HEK293 (cell line): ENCODE measurements around the gene SERTAD3.

ENCODE experiments used
- ATF2 ChIP-seq: fragments of 450-650 bp; formaldehyde crosslinking; IDR thresholded peaks from 2 replicates; pipeline ENCODE4 v1.5.1; 2016; ENCODE audit warnings: missing biosample characterization, missing genetic modification characterization, low read depth
- GLI2 ChIP-seq: fragments of 450-650 bp; formaldehyde crosslinking; IDR thresholded peaks from 2 replicates; pipeline ENCODE4; 2017; ENCODE audit warnings: missing biosample characterization, missing genetic modification characterization, low read depth, borderline replicate concordance
- KLF10 ChIP-seq: fragments of 450-650 bp; IDR thresholded peaks from 2 replicates; pipeline ENCODE4 v1.5.1; 2018; ENCODE audit warnings: missing biosample characterization, mild to moderate bottlenecking, missing genetic modification characterization
- MZF1 ChIP-seq: fragments of 450-650 bp; formaldehyde crosslinking; IDR thresholded peaks from 2 replicates; pipeline ENCODE4 v1.5.1; 2017; ENCODE audit warnings: missing biosample characterization, missing genetic modification characterization, borderline replicate concordance
- TSHZ1 ChIP-seq: fragments of 450-650 bp; formaldehyde crosslinking; IDR thresholded peaks from 2 replicates; pipeline ENCODE4 v1.5.1; 2016; ENCODE audit warnings: missing biosample characterization, missing genetic modification characterization, borderline replicate concordance
- ZBTB17 ChIP-seq: fragments of 450-650 bp; formaldehyde crosslinking; IDR thresholded peaks from 2 replicates; pipeline ENCODE4 v1.5.1; 2016; ENCODE audit warnings: missing biosample characterization, missing genetic modification characterization
- ZBTB20 ChIP-seq: fragments of 450-650 bp; formaldehyde crosslinking; IDR thresholded peaks from 2 replicates; pipeline ENCODE4 v1.5.1; 2016; ENCODE audit warnings: missing biosample characterization, missing genetic modification characterization
- ZBTB21 ChIP-seq: fragments of 450-650 bp; formaldehyde crosslinking; IDR thresholded peaks from 2 replicates; pipeline ENCODE4 v1.5.1; 2017; ENCODE audit warnings: missing biosample characterization, missing genetic modification characterization
- ZBTB49 ChIP-seq: fragments of 450-650 bp; formaldehyde crosslinking; IDR thresholded peaks from 2 replicates; pipeline ENCODE4 v1.5.1; 2016; ENCODE audit warnings: missing biosample characterization, missing genetic modification characterization, low read depth
- ZBTB7A ChIP-seq: fragments of 450-650 bp; formaldehyde crosslinking; IDR thresholded peaks from 2 replicates; pipeline ENCODE4 v1.5.1; 2016; ENCODE audit warnings: low read depth, missing biosample characterization, missing genetic modification characterization
- ZNF114 ChIP-seq: fragments of 450-650 bp; formaldehyde crosslinking; IDR thresholded peaks from 2 replicates; pipeline ENCODE4 v1.5.0; 2017; ENCODE audit warnings: missing biosample characterization, missing genetic modification characterization
- ZNF16 ChIP-seq: fragments of 450-650 bp; formaldehyde crosslinking; IDR thresholded peaks from 2 replicates; pipeline ENCODE4 v1.5.1; 2016; ENCODE audit warnings: low read depth, missing biosample characterization, missing genetic modification characterization
- ZNF175 ChIP-seq: fragments of 450-650 bp; formaldehyde crosslinking; IDR thresholded peaks from 2 replicates; pipeline ENCODE4 v1.5.1; 2016; ENCODE audit warnings: missing biosample characterization, missing genetic modification characterization
- ZNF184 ChIP-seq: fragments of 450-650 bp; IDR thresholded peaks from 2 replicates; pipeline ENCODE4 v1.5.1; 2018; ENCODE audit warnings: missing biosample characterization, mild to moderate bottlenecking, missing genetic modification characterization
- ZNF211 ChIP-seq: fragments of 450-650 bp; formaldehyde crosslinking; IDR thresholded peaks from 2 replicates; pipeline ENCODE4 v1.5.1; 2016; ENCODE audit warnings: low read depth, missing biosample characterization, missing genetic modification characterization
- ZNF214 ChIP-seq: fragments of 450-650 bp; formaldehyde crosslinking; IDR thresholded peaks from 2 replicates; pipeline ENCODE4 v1.5.1; 2017; ENCODE audit warnings: missing biosample characterization, mild to moderate bottlenecking, missing genetic modification characterization, borderline replicate concordance
- ZNF221 ChIP-seq: fragments of 450-650 bp; formaldehyde crosslinking; IDR thresholded peaks from 2 replicates; pipeline ENCODE4 v1.5.1; 2017; ENCODE audit warnings: missing biosample characterization, missing genetic modification characterization, borderline replicate concordance
- ZNF24 ChIP-seq: fragments of 450-650 bp; formaldehyde crosslinking; IDR thresholded peaks from 2 replicates; pipeline ENCODE4 v1.5.1; 2016; ENCODE audit warnings: missing biosample characterization, missing genetic modification characterization
- ZNF274 ChIP-seq, 2 experiments: fragments of 200-500 bp in 1 of 2; fragments of 450-650 bp in 1 of 2; sonication (Bioruptor generic) in 1 of 2; formaldehyde crosslinking in 1 of 2; IDR thresholded peaks; 2 replicates each; pipeline versions ENCODE4 v1.5.1 to v1.6.1; 2014 to 2016; ENCODE audit warnings: borderline replicate concordance in 1 of 2, inconsistent platforms in 1 of 2, low read length in 1 of 2, missing biosample characterization in 1 of 2, missing genetic modification characterization in 1 of 2
- ZNF292 ChIP-seq: fragments of 450-650 bp; formaldehyde crosslinking; IDR thresholded peaks from 2 replicates; pipeline ENCODE4 v1.5.1; 2016; ENCODE audit warnings: low read depth, missing biosample characterization, missing genetic modification characterization, borderline replicate concordance
- ZNF302 ChIP-seq: fragments of 450-650 bp; formaldehyde crosslinking; IDR thresholded peaks from 2 replicates; pipeline ENCODE4 v1.5.1; 2016; ENCODE audit warnings: missing biosample characterization, missing genetic modification characterization, low read depth
- ZNF311 ChIP-seq: fragments of 450-650 bp; formaldehyde crosslinking; IDR thresholded peaks from 2 replicates; pipeline ENCODE4 v1.5.1; 2017; ENCODE audit warnings: missing biosample characterization, missing genetic modification characterization, borderline replicate concordance
- ZNF350 ChIP-seq: fragments of 450-650 bp; formaldehyde crosslinking; IDR thresholded peaks from 2 replicates; pipeline ENCODE4 v1.5.0; 2017; ENCODE audit warnings: missing biosample characterization, mild to moderate bottlenecking, missing genetic modification characterization
- ZNF354C ChIP-seq: fragments of 450-650 bp; formaldehyde crosslinking; IDR thresholded peaks from 2 replicates; pipeline ENCODE4 v1.5.1; 2016; ENCODE audit warnings: missing biosample characterization, missing genetic modification characterization, low read depth, borderline replicate concordance
- ZNF394 ChIP-seq: fragments of 450-650 bp; formaldehyde crosslinking; IDR thresholded peaks from 2 replicates; pipeline ENCODE4 v1.5.1; 2016; ENCODE audit warnings: missing biosample characterization, missing genetic modification characterization, mild to moderate bottlenecking, moderate library complexity, borderline replicate concordance
- ZNF521 ChIP-seq: fragments of 450-650 bp; formaldehyde crosslinking; IDR thresholded peaks from 2 replicates; pipeline ENCODE4 v1.5.1; 2017; ENCODE audit warnings: missing biosample characterization, mild to moderate bottlenecking, missing genetic modification characterization
- ZNF530 ChIP-seq: fragments of 450-650 bp; formaldehyde crosslinking; IDR thresholded peaks from 2 replicates; pipeline ENCODE4 v1.5.1; 2016; ENCODE audit warnings: low read depth, missing biosample characterization, missing genetic modification characterization
- ZNF560 ChIP-seq: fragments of 450-650 bp; formaldehyde crosslinking; IDR thresholded peaks from 2 replicates; pipeline ENCODE4 v1.5.1; 2017; ENCODE audit warnings: missing biosample characterization, missing genetic modification characterization, borderline replicate concordance
- ZNF624 ChIP-seq: fragments of 450-650 bp; formaldehyde crosslinking; IDR thresholded peaks from 2 replicates; pipeline ENCODE4 v1.5.1; 2017; ENCODE audit warnings: missing biosample characterization, missing genetic modification characterization
- ZNF639 ChIP-seq: fragments of 450-650 bp; formaldehyde crosslinking; IDR thresholded peaks from 2 replicates; pipeline ENCODE4 v1.5.1; 2016; ENCODE audit warnings: missing biosample characterization, missing genetic modification characterization
- ZNF777 ChIP-seq: fragments of 450-650 bp; formaldehyde crosslinking; IDR thresholded peaks from 2 replicates; pipeline ENCODE4 v1.5.1; 2017; ENCODE audit warnings: missing biosample characterization, missing genetic modification characterization, borderline replicate concordance

Gene SERTAD3

GRCh38 chr19:40433391-40434216 is 10.5 kb downstream of the SERTAD3 start (continued):
- TF ChIP-seq ZNF114 = no peak
- TF ChIP-seq ZNF521 (tag by site-specific recombination) = no peak
- no peak for TF ChIP-seq ATF2 (tag by site-specific recombination)
- no peak for TF ChIP-seq ZNF777
- no peak for TF ChIP-seq ZNF16 (tag by site-specific recombination)
- no peak for TF ChIP-seq ZNF302
- no peak for TF ChIP-seq ZNF560 (tag by site-specific recombination)
- TF ChIP-seq ZNF311 = no peak
- no peak for TF ChIP-seq ZNF175
- no peak for TF ChIP-seq ZNF274 (IDR thresholded peaks at IDR 0.05; ENCODE audit: low read length)
- TF ChIP-seq ZNF274 (tag by site-specific recombination; IDR thresholded peaks at IDR 0.05; ENCODE audit: borderline replicate concordance) = no peak
- TF ChIP-seq ZBTB49 (tag by site-specific recombination) = no peak
- no peak; the same call in 1 of the 2 replicates for TF ChIP-seq TSHZ1 (tag by site-specific recombination)
- no peak for TF ChIP-seq ZNF214 (tag by site-specific recombination)
- peak; percentile 93 for TF ChIP-seq ZBTB20 (tag by site-specific recombination)
- 0 out of 2 replicates have a peak, but pooled peaks have one; percentile 42 for TF ChIP-seq ZNF24 (tag by site-specific recombination)
- no peak; the same call in 1 of the 2 replicates for TF ChIP-seq ZBTB21 (tag by site-specific recombination)
- TF ChIP-seq MZF1 (tag by site-specific recombination) = no peak
- no peak for TF ChIP-seq ZNF292 (tag by site-specific recombination)
- no peak for TF ChIP-seq GLI2 (tag by site-specific recombination)
- TF ChIP-seq ZBTB17 = peak; percentile 100
- no peak for TF ChIP-seq ZNF354C (tag by site-specific recombination)
- peak; percentile 77 for TF ChIP-seq ZNF394 (tag by site-specific recombination)
- TF ChIP-seq KLF10 (tag by site-specific recombination) = peak; percentile 86
- TF ChIP-seq ZNF624 = no peak
- TF ChIP-seq ZNF211 = no peak
- no peak for TF ChIP-seq ZNF184
- TF ChIP-seq ZNF530 (tag by site-specific recombination) = no peak
- TF ChIP-seq ZNF221 (tag by site-specific recombination) = no peak
- no peak for TF ChIP-seq ZBTB7A
- peak; percentile 35; the same call in 1 of the 2 replicates for TF ChIP-seq ZNF639 (tag by site-specific recombination)
- no peak for TF ChIP-seq ZNF350
